HG03280 (cell line): ENCODE measurements around the gene TCAIM.
"Not testable (repeated sequence)": the region's sequence is repeated elsewhere in the genome, so short reads cannot be mapped to it uniquely, and the experiment has no call there.

Experiments
- ATAC-seq: cut with Tn5 transposase; IDR thresholded peaks from one replicate; pipeline ENCODE4 v1.9.1; 2021; ENCODE audit warnings: mild to moderate bottlenecking, moderate library complexity; ENCODE audit not compliant: unreplicated experiment

The TCAIM gene

DNA sequence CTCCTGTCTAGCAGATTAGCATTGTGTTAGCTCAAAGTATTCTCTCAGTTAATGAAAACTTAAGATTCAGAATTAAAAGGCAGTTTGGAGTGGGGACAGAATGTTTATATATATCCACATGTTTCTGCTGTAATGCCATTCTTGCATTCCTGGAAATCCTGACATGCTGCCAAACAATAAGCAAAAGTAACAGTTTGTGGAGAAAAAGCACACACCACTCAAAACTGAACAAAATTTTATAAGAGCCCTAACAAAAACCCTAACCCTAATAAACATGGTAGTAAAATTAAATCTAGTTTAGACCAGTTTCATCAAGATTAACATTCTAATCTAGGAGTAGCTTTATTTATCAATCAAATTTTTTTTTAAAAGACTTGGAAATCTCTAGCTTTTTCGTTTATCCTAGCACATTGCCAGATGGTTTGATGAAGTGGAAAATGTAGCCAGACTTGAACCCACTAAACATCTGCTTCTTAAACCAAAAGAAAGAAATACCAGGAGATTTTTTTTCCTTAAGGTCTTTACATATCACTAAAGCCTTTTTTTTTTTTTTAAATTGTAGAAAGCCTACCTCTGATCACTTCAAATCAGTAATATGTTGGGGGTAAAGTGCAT, 3.7 kb downstream of the TCAIM start:
- ATAC-seq = no peak

DNA sequence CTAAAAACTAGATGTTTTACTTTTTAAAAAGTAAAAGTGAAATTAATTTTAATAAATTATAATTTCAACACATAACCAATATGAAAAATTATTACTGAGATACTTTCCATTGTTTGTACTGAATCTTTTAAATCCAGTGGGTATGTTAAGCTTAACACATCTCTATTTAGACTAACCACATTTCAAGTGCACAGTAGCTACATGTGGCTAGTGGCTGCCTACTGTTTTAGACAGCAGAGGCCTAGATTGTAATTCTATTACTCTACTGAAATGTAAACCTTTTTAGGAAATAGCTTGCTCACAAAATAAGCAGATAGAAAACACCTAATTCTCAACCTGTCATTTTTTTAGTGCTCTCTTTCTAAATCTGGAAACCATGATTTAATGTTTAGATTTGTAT, 4.9 kb downstream of the TCAIM start:
- no peak for ATAC-seq

DNA sequence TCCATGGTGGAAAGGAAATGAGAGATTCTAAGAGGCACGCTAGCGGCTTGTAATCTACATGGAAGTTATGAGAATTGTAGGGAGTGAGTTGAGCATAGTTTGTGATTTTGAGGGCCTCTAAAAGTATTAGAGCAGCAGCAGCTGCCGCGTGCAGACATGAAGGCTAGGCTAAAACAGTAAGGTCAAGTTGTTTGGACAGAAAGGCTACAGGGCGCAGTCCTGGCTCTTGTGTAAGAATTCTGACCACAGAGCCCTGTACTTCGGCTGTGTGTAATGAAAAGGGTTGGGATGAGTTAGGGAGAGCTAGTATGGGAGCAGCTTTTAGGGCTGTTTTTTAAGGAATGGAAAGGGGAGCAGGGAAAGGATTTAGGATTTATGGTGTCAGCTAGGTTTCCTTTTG, 8.0 kb downstream of the TCAIM start:
- not testable (repeated sequence) for ATAC-seq

DNA sequence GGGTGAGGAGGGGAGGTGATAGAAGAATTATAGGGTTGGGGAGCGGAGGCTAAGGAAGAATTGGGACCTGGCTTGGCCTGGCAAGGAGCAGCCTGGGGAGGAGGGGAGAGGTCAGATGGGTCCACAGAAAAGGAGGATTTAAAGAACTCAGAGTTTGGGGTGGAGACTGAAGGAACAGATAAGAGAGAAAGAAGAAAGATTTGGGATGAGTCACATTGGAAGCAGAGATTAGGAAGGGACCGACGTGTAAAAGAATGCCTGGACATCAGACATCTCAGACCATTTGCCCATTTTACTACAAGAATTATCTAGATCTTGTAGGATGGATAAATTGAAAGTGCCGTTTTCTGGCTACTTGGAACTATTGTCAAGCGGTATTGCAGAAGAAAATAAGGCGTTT, 10.4 kb downstream of the TCAIM start:
- ATAC-seq = no peak

DNA sequence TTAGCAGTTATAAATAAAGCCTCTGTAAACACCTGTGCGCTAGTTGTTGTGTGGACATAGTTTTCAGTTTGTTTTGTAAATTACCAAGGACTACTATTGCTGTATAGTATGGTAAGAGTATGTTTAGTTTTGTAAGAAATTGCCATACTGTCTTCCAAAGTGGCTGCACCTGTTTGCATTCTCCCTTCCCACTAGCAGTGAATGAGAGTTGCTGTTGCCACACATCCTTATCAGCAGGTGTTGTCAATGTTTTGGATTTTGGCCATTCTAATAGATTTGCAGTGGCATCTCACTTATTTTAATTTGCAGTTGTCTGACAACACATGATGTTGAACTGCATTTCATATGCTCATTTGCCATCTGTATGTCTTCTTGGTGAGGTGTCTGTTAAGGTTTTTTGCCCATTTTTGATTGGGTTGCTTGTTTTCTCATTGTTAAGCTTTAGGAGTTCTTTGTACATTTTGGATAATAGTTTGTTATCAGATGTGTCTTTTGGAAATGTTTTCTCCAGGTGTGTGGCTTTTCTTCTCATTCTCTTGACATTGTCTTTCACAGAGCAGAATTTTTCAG, 14.9 kb downstream of the TCAIM start:
- ATAC-seq = no peak

DNA sequence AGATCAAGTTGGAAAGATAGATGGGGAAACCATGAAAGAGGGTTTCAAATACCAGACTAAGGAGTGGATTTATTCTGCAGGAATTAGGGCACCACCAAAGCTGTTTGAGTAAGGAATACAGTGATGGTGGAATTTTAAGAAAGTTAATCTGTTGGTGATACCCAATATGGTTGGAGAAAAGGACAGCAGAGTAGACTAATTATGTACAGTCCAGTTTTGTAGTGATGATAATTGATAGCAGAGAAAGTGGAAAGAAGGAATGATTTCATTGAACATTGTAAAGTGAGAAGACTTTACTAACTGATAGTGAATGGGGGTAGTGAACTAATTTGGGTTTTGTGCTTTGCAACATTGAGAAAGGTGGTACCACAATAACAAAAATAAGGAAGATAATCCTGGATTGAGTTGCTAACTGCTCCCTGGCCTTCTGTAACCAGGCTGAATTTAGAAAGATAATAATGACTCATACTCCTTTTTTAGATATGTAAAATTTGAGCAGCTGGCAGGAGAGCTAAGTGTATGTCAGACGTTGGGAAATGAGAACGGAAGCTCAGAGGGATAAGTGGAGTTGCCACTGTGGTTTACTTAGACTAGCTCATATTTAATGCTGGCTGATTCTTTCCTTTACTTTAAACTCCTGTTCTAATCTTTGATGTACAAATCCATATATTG, 16.9 kb downstream of the TCAIM start:
- ATAC-seq = no peak

DNA sequence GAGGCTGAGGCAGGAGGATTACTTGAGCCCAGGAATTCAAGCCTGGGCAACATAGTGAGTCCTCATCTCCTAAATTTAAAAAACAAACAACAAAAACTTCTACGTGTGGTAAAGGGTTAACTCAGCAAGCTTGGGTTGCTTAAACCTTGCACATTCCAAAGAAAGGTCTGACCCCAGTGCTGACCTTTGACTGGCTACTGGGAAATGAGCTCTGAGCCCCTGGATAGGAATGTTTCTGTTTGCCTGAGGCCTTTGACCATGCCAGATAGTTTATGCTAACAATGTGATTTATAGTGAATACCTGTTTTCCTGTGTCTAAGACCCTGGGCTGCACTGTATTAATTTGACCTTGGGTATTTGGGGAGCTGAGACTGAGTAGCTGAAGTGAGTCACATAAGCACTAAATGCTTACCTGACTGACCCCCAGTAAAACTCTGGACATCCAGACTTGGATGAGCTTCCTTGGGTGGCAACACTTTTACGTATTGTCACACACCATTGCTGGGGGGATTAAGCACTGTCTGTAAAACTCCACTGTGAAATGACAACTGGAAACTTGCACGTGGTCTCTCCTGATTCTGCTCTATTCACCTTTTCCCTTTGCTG, 20.7 kb downstream of the TCAIM start:
- no peak for ATAC-seq

DNA sequence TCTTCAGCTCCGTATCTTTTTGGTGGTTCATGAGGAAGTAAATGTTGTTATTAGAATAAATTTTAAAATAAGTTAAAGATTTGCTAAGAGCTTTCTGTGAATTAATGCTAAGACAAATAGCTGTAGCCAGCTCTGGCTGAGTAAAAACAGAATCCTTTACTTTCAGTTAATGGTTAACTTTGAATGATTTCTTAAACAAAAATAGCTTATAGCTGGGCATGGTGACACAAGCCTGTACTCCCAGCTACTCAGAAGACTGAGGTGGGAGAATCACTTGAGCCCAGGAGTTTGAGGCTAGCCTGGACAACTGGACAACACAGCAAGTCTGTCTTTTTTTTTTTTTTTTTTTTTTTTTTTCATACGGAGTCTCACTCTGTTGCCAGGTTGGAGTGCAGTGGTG, 25.0 kb downstream of the TCAIM start:
- no peak for ATAC-seq

DNA sequence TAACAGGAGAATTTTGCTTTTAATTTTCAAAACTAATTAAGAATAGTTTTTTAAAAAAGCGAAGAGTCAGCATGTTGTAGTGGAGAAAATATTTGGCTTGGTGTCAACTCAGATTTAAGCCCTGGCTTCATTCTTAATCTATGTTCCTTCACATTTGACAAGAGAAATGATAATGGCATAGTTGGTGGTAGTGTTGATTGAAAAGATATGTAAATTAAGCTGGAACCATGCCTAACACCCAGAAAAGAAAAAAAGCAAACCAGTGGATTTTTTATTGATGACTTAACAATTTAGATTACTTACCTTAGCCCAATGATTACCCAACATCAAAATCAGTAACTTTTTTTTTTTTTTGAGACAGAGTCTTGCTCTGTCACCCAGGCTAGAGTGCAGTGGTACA, 27.4 kb downstream of the TCAIM start:
- ATAC-seq = no peak

DNA sequence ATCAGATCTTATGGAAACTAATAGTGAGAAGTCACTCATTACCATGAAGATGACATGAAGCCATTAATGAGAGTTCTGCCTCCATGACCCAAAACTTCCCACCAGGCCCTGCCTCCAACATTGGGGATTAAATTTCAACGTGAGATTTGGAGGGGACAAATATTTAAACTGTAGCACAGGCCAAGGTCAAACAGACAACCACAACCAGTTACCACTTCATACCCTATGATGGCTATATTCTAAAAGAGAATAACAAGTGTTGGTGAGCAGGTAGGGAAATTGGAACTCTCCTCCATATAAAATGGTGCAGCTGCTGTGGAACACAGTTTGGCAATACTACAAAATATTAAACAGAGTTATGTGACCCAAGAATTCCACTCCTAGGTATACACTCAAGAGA, 36.9 kb downstream of the TCAIM start:
- no peak for ATAC-seq

DNA sequence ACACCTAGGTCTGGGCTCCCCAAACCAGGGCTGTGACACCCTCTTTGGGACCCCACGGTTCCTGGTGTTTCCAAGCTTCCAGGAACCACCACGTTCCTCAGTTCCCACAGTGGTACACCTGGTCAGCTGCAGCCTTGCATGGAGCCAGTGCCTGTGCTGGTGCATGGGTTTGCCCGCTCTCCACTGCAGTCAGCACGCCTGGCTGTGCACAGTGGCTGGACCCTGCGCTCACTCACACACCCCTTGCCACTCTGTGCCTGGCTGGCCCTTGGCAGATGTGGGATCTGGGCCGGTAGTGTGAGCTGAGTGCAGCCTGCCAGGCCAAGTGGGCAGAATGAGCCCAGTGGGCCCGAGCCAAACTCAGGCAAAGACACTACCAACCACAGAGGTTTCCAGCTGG, 48.8 kb downstream of the TCAIM start:
- no peak for ATAC-seq

DNA sequence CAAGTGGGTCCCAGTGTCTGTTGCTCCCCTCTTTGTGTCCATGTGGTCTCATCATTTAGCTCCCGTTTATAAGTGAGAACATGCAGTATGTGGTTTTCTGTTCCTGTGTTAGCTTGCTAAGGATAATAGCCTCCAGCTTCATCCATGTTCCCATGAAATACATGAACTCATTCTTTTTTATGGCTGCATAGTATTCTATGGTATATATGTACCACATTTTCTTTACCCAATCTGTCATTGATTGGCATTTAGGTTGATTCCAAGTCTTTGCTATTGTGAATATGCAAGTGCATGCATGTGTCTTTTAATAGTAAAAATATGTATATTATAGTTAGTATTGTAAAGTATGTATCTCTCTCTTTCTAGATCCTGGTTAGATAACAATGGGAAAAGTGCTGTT, 53.9 kb downstream of the TCAIM start:
- no peak for ATAC-seq

DNA sequence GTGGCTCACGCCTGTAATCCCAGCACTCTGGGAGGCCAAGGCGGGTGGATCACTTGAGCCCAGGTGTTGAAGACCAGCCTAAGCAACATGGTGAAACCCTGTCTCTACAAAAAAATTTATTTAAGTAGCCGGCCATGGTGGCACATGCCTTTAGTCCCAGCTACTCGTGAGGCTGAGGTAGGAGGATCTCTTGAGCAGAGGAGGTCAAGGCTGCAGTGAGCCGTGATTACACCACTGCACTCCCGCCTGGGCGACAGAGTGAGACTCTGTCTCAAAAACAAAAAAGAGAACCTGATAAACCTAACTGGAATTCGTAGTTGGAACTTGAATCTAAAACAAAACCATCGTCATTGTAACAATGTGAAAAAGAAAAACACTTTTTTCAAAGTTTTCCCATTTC, 57.1 kb downstream of the TCAIM start:
- ATAC-seq = no peak

DNA sequence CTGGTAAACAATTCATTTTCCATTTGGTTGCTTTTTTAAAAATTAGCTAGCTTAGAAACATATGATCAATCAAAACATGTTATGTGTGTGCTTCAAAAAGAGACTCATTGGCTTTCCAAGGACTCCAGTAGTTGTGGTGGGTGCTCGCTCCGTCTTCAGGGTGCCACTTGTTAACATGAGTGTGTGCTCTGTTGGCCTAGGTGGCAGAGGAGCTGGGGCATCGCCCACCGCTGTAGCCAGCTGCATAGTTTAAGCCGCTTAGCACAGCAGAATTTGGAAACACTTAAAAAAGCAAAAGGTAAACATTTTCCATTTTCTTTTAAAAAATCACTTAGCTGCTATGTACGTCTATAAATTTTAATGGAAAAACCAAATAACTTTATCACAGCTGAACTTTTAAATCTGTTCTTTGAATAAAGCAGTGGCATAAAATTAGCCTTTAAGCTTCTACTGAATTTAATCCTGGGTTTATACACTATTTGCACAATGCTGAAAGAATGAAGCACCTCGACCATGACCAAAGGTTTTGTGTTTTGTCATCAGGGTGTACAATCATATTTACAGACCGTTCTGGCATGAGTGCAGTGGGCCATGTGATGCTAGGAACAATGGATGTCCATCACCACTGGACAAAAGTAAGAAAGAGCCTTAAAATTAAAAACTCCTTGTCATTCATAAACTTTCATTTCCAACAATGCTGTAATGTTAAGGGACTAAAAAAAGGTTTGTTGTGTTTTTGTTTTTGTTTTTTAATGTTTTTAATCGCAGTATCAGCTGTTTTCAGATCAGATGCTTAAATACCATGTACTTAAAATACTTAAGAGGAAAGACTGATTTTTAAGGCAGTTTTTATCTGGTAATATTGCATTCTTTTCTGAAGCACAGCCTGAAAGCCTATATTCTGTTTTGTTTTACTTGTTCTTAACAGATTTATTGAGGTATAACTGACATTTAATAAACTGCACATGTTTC, 57.9 kb downstream of the TCAIM start:
- no peak for ATAC-seq

DNA sequence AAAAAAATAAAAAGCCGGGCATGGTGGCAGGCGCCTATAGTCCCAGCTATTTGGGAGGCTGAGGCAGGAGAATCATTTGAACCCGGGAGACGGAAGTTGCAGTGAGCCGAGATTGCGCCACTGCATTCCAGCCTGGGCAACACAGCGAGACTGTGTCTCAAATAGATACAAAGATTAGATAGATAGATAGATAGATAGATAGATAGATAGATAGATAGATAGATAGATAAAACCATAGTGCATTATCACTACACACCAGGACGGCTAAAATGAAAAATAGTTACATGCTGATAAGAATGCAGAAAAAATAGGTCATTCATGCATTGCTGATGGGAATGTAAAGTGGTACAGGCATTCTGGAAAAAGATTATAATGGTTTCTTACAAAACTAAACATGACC, 59.7 kb downstream of the TCAIM start:
- not testable (repeated sequence) for ATAC-seq

DNA sequence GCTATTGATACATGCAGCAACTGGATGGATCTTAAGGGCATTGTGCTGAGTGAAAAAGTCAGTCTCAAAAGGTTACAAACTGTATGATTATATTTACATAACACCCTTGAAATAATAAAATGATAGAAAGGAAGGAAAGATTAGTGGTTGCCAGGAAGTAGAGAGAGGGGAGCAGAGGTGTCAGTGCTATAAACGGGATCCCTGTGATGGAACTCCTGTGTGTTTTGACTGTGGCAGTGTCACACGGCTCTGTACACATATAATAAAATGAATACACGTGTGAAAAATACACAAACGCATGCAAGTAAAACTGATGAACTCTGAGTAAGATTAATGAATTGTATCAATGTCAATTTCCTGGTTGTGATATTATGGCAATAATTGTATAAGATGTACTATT, 60.3 kb downstream of the TCAIM start:
- ATAC-seq = no peak

DNA sequence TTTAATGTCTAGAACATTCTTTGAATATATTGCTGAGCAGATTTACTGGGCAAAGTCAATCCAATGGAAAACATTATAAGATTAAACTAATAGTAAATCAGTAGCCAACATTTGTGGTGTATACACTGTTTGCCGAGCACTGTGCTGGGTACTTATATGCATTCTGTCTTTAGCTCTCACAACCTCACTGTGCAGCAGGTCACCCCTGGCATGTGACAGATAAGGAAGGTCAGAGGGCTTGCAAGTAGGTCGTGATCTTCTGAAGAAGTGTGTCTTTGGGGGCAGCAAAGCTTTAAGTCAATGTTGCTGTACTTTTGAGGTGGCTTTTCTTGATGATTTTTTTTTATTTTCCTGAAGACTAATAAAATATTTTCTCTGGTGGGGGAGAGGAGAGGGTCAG, 62.2 kb downstream of the TCAIM start:
- ATAC-seq = no peak

DNA sequence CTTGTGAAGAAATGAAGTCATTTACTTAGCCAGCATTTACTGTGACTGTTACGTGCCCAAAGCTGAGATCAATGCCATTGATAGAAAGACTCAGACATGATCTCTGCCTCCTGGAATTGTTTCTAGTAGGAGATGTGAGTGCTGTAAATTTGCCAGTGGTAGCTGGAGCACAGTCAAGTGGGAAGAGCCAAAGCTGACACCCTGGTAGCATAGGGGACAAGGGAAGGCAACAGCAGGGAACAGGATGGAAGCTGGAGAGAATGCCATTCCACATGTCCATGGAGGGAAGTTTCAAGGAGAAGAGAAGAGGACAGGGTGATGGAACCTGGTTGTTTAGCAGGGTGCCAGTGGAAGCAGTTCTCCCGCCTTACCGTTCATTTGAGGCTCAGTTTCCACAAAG, 64.0 kb downstream of the TCAIM start:
- ATAC-seq = no peak

DNA sequence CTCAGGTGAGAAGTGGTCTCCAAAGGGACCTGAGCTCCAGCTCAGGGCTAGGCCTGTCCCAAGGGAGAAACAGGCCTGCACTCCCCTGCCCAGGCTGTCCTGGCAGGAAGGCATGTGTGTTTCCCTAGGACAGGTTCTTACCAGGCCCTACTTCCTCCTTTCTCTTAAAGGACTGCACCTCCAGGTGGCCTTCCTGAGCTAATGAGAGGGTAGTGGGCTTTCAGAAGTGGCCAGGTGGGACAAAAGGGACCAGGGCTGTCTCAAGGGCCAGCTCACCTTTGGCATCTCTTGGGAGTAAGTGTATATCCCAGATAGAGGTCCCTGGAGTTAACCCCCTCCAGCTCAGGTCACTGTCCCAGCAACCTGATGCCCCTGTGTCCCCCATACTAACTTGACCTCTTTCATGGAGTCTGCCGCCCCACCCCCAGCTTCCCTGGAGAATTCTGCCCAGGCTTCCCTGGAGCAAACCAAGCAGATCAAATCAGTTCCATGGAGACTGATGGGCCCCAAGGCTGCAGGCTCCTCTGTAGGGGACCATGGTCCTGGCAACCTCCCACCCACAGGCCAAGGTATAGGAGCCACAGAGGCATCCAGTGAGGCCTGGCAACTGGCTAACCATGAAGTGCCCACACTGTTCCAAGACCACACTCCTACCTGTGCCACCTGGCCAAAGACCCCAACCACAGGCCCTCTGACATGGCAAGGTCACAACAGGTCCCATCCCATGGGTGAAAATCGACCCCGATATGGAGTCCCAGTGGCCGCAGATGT, 71.3 kb downstream of the TCAIM start:
- no peak for ATAC-seq

DNA sequence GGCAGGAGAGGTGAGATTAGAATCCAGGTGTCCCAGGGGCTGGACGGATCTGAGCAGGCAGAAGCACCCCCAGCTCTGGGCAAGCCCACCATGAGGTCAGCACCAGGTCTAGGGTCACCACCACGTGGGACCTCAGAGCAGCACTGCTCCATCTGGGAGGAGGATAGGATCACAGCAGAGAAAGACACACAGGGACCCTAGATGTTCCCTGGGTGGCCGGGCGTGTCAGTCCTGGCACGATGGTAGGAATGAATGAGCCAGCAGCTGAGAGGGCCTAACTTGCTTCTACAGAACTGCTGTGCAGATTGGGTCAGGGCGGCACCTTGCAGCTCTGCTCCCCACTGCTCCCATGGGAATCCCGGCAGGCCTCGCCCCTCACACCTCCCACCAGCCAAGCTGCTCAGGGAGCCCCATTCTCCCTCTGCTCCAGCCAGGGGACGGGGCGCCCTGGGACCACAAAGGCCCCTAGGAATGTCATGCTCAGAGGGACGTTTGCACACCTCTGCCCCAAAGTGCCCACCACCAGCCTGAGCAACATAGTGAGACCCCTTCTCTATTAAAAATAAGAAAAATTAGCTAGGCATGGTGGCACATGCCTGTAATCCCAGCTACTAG, 72.6 kb downstream of the TCAIM start:
- no peak for ATAC-seq
